GM19240 (cell line): ENCODE data around the gene AKAP6.
"Not testable (repeated sequence)": the region's sequence is repeated elsewhere in the genome, so short reads cannot be mapped to it uniquely, and the experiment has no call there.

ENCODE experiments used
- DNase-seq: peaks from one replicate; pipeline ENCODE4 v3.0.0; 2011; ENCODE audit warnings: low spot score; ENCODE audit not compliant: insufficient read length

Gene AKAP6

GRCh38 chr14:32731249-32731648, 402.2 kb downstream of the AKAP6 start:
- no peak for DNase-seq

- DNase-seq = no peak
These were observed 403.9 kb downstream of the AKAP6 start for GRCh38 chr14:32733015-32733414.

GRCh38 chr14:32734261-32734660, 405.2 kb downstream of the AKAP6 start:
- DNase-seq = no peak

GRCh38 chr14:32737621-32738020, 408.5 kb downstream of the AKAP6 start:
- DNase-seq = no peak

- DNase-seq = no peak
These were observed 409.2 kb downstream of the AKAP6 start for GRCh38 chr14:32738206-32738871.

GRCh38 chr14:32744811-32745445, 415.8 kb downstream of the AKAP6 start:
- no peak for DNase-seq

- DNase-seq = no peak
These were observed 425.1 kb downstream of the AKAP6 start for GRCh38 chr14:32754209-32754608.

GRCh38 chr14:32756173-32756572, 427.1 kb downstream of the AKAP6 start:
- DNase-seq = no peak

- no peak for DNase-seq
These were observed 427.7 kb downstream of the AKAP6 start for GRCh38 chr14:32756775-32757174.

- no peak for DNase-seq
These were observed 428.5 kb downstream of the AKAP6 start for GRCh38 chr14:32757568-32757967.

GRCh38 chr14:32761381-32761968, 432.4 kb downstream of the AKAP6 start:
- no peak for DNase-seq

GRCh38 chr14:32762886-32763285, 433.8 kb downstream of the AKAP6 start:
- DNase-seq = no peak

GRCh38 chr14:32763673-32764072, 434.6 kb downstream of the AKAP6 start:
- no peak for DNase-seq

GRCh38 chr14:32764131-32764530, 435.0 kb downstream of the AKAP6 start:
- no peak for DNase-seq

- no peak for DNase-seq
These were observed 441.3 kb downstream of the AKAP6 start for GRCh38 chr14:32770422-32770821.

- no peak for DNase-seq
These were observed 445.1 kb downstream of the AKAP6 start for GRCh38 chr14:32774214-32774613.

GRCh38 chr14:32779840-32780239, 450.7 kb downstream of the AKAP6 start:
- no peak for DNase-seq

GRCh38 chr14:32784405-32784804, 455.3 kb downstream of the AKAP6 start:
- DNase-seq = no peak

GRCh38 chr14:32785585-32785984, 456.5 kb downstream of the AKAP6 start:
- no peak for DNase-seq

- DNase-seq = no peak
These were observed 457.8 kb downstream of the AKAP6 start for GRCh38 chr14:32786886-32787285.

- DNase-seq = not testable (repeated sequence)
These were observed 463.9 kb downstream of the AKAP6 start for GRCh38 chr14:32793033-32793432.

- DNase-seq = no peak
These were observed 471.2 kb downstream of the AKAP6 start for GRCh38 chr14:32800320-32800719.

- no peak for DNase-seq
These were observed 473.2 kb downstream of the AKAP6 start for GRCh38 chr14:32802295-32802694.
